HK-2 (cell line): ENCODE data around the gene MPDU1.
A peak's percentile ranks its signal among the peaks of the same experiment; 100 is the strongest.

Experiments
- DNase-seq: peaks from one replicate; pipeline ENCODE4 v3.0.0-alpha.2; 2018; ENCODE audit not compliant: unreplicated experiment

Gene MPDU1

DNA sequence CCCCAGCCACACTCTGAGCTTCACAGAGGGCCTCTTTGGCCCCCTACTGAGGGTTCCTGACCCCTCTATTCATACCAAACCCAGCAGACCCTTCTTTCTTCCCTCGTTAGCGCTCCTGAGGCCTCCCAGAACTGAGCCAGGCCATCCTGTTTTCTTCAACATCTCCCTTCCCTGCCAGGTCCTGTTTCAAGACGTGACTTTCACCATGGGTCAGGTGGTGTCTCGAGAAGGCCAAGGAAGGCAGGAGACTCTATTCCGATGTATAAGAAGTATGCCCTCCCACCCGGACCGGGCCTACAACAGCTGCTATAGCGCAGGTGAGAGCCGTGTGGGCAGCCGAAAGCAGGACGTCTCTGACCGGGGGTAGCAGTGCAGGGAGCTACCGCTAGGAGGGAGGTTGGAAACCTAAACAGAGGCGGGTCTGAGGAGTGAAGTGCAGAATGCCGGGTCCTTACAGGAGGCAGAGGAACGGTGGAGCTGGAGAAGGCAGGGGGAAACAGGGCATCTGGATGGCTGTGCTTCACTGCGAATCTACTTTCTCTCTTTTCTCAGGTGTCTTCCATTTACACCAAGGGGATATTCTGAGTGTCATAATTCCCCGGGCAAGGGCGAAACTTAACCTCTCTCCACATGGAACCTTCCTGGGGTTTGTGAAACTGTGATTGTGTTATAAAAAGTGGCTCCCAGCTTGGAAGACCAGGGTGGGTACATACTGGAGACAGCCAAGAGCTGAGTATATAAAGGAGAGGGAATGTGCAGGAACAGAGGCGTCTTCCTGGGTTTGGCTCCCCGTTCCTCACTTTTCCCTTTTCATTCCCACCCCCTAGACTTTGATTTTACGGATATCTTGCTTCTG is 23.3 kb upstream of the MPDU1 start:
- no peak for DNase-seq

- DNase-seq = peak; percentile 89
These were observed 22.6 kb upstream of the MPDU1 start for GRCh38 chr17:7561028-7561575.

DNA sequence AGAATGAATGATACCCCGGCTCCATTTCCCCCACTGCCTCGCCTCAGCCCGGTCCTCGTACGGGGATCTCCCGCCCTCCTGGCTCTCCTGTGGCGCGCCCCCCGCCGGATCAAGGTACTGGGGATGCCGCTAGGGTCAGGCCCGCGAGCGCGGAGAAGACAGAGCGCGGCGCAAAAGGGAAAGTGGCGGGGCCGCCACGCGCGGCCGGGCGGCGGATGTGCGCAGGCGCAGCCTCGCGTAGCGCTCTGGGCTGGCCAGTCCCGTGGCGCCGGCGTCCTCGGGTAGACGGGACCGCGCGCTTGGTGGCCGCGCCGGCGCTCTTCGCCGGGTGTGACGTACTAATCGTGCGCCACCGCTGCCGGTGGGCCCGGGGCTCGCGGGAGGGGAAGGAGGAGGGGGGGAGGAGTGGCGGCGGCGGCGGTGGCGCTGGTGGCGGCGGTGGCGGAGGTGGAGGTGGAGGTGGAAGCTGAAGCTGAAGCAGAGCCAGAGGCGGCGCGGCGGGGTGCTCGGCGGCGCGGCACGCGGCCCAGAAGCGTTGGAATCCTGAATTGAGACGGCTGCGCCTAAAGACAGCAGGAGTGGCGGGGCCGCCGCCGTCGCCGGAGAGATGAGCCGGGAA is 22.0 kb upstream of the MPDU1 start, which contains the start of gene SENP3:
SENP3 (plus strand) TSS at position 331 of the 619 bp plus-strand sequence. CDS start 1,158 bp downstream, outside the sequence.
- peak; percentile 85 for DNase-seq

GRCh38 chr17:7562208-7562605 is 21.4 kb upstream of the MPDU1 start:
- DNase-seq = no peak

- DNase-seq = no peak
These were observed 20.4 kb upstream of the MPDU1 start for GRCh38 chr17:7563115-7563869.

- DNase-seq = no peak
These were observed 14.1 kb upstream of the MPDU1 start for GRCh38 chr17:7569571-7569970.

DNA sequence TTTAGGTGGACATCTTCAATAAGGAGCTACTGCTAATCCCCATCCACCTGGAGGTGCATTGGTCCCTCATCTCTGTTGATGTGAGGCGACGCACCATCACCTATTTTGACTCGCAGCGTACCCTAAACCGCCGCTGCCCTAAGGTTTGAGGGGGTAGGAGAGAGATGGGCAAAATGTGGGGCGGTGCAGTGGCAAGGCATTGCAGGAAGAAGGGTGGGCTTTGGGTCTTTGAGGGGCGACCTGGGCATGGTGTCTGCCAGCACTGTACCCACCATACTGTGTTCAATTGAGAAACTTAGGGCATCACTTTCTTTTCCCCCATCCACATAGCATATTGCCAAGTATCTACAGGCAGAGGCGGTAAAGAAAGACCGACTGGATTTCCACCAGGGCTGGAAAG is 13.3 kb upstream of the MPDU1 start:
- DNase-seq = no peak

DNA sequence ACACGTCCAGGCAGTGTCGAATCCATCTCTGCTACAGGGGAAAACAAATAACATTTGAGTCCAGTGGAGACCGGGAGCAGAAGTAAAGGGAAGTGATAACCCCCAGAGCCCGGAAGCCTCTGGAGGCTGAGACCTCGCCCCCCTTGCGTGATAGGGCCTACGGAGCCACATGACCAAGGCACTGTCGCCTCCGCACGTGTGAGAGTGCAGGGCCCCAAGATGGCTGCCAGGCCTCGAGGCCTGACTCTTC is 11.4 kb upstream of the MPDU1 start:
- DNase-seq = no peak

DNA sequence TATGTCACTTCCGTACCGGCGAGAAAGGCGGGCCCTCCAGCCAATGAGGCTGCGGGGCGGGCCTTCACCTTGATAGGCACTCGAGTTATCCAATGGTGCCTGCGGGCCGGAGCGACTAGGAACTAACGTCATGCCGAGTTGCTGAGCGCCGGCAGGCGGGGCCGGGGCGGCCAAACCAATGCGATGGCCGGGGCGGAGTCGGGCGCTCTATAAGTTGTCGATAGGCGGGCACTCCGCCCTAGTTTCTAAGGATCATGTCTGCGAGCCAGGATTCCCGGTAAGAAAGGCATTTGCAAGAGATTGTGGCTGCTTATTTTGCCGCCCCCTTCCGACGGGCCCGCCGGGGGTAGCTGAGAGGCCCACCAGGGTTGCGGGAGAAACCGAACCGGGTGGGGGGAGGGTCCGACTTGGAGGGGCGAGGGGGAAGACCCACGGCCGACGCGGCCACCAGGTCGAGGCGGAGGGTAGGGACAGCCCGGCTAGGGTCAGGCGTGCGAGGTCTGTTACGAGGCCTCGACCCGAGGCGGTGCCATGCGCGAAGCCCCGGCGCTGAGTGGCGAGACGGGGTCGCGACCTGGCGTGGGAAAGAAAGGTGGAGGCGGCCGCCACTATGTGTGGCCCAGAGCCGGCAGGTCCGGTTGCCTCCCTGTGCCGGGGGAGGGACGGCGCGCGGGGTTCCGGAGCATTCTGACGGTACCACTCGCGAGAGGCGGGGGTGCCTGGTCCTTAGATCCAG is 10.9 kb upstream of the MPDU1 start:
- peak; percentile 100 for DNase-seq

DNA sequence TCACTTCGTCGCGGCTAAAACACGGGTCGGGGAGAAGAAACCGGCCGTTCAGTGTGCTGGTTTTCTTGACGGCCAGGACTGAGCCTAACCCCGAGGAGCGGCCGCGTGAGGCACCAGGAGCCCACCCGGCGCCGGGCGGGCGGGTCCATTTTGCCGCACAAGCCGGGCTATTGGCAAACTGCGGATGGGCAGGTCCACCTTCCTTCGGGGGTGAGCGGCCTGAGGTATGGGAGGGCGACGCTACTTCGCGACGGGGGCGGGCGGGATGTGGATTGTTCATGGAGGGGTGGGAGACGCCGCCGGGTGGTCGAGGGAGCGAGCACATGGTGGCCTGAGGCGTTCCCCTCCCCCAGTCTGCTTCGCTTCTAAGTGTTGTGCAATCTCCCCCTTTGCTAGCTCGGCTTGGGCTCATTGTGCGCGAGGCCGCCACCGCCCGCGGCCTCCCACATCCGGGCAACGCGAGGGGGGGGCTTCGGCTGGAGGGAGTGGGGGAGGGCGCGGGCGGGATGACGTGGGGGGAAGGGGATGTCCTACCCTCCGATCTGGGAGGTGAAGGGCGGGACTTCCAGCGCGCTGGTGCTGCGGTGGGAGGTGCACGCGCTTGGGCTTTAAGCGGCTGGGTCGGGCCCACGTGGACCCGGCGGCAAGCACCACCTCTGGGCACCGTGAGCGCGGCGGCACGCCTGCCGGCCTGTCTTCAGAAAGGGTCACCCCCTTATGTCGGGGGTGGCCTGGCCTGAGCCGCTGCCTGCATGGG is 10.2 kb upstream of the MPDU1 start:
- peak; percentile 87 for DNase-seq

DNA sequence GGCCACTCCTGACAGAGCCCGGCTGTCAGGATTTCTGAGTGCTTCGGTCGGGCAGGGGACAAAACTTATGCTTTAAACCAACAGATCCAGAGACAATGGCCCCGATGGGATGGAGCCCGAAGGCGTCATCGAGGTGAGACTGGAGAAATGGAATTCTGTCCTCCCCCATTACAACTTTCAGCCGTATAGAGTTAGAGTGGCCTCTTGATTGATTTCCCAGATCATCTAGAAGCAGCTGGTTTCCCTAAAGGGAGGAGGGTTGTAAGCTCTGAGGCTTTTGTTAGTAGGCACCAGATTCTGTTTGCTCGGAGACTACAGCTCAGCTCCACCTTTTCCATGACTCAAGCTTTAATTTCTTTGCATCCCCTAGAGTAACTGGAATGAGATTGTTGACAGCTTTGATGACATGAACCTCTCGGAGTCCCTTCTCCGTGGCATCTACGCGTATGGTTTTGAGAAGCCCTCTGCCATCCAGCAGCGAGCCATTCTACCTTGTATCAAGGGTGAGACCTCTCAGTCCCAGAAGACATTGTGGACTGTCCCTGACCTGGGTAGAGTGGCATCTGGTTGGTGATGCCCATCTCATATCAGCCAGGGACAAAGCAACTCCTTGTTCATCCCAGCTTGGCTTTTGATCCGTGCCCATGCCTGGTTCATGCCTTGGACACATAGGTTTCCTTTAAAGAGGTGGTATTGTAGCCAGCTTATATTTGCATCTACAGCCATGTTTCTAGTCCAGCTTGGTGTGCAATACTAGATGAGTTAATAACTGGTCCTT is 9.3 kb upstream of the MPDU1 start:
- no peak for DNase-seq

GRCh38 chr17:7575481-7575883 is 8.2 kb upstream of the MPDU1 start:
- no peak for DNase-seq

GRCh38 chr17:7575959-7576358 is 7.7 kb upstream of the MPDU1 start:
- DNase-seq = no peak

- no peak for DNase-seq
These were observed 7.2 kb upstream of the MPDU1 start for GRCh38 chr17:7576432-7576937.

DNA sequence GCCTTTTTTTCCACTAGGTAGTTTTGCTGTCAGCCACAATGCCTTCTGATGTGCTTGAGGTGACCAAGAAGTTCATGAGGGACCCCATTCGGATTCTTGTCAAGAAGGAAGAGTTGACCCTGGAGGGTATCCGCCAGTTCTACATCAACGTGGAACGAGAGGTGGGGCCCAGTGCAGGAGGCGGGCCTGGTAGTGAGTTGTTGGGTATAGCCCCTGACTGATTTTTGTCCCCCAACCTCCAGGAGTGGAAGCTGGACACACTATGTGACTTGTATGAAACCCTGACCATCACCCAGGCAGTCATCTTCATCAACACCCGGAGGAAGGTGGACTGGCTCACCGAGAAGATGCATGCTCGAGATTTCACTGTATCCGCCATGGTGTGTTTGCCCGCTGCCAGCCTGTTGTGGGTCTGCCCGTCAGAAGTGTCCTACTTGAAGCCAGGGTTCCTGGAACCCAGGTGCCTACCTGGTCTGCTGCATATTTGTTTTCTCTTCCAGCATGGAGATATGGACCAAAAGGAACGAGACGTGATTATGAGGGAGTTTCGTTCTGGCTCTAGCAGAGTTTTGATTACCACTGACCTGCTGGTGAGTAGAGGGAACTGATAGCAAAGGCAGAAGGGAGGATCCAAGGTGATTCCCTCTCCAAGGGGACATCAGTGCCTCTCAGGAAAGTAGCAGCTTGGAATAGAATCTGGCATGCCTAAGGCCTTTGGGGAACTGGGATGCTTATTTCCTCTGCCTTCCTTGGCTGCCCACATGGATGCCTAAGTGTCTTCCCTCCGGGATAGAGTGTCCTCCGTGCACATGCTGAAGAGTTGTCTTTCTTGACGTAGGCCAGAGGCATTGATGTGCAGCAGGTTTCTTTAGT is 6.1 kb upstream of the MPDU1 start:
- DNase-seq = no peak

DNA sequence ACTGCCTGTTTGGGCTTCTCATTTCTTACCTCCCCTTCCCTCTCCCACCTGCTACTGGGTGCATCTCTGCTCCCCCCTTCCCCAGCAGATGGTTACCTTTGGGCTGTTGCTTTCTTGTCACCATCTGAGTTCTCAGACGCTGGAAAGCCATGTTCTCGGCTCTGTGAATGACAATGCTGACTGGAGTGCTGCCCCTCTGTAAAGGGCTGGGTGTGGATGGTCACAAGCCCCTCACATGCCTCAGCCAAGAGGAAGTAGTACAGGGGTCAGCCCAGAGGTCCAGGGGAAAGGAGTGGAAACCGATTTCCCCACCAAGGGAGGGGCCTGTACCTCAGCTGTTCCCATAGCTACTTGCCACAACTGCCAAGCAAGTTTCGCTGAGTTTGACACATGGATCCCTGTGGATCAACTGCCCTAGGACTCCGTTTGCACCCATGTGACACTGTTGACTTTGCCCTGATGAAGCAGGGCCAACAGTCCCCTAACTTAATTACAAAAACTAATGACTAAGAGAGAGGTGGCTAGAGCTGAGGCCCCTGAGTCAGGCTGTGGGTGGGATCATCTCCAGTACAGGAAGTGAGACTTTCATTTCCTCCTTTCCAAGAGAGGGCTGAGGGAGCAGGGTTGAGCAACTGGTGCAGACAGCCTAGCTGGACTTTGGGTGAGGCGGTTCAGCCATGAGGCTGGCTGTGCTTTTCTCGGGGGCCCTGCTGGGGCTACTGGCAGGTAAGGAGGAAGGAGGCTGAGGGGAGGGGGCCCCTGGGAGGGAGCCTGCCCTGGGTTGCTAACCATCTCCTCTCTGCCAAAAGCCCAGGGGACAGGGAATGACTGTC is 4.4 kb upstream of the MPDU1 start, which contains the start of gene CD68:
CD68 (plus strand) TSS at position 638 of the 833 bp plus-strand sequence; CDS start at position 678, 40 bp downstream.
- DNase-seq = peak; percentile 87

GRCh38 chr17:7579834-7580603 is 3.6 kb upstream of the MPDU1 start:
- DNase-seq = no peak
